Lower leg skin (tissue), 3 donors: Measurements from ENCODE around the gene CBLN3.

Experiments used
- CTCF ChIP-seq, 3 donors: fragments of 450-650 bp; IDR thresholded peaks; one replicate each; pipeline ENCODE4 v1.5.1; 2016; ENCODE audit warnings: antibody characterized with exemption in 3 of 3, mild to moderate bottlenecking in 3 of 3, moderate library complexity in 2 of 3
- POLR2A ChIP-seq, 2 donors: fragments of 450-650 bp; IDR thresholded peaks; one replicate each; pipeline ENCODE4 v1.6.1; 2016 to 2017; ENCODE audit warnings: antibody characterized with exemption in 2 of 2, mild to moderate bottlenecking in 1 of 2, moderate library complexity in 1 of 2

GRCh38 chr14:24403294-24403998 is 26.0 kb downstream of the CBLN3 start:
- TF ChIP-seq CTCF (IDR thresholded peaks at IDR 0.05) (no peak), POLR2A (IDR thresholded peaks at IDR 0.05) (no peak)
